ENCODE results near the gene ENGASE.

The ENGASE gene

DNA sequence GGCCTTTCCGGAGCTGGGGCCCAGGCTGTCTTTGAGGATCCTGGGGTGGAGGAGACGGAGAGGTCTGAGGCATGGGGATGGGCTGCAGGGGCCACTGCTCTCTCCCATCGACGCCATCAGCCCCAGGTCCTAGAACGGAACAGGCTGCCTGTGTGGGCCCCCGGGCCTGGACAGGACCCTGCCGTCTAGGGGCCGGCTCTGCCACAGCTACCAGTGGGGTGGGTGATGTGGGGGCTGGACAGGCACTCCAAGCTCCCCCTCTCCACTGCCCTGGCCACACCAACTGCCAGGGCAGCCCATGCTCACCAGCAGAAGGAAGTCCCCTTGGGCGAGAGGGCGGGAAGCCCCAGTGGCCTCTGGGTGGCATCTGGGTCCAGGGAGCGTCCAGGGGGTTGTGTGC lies 37.8 kb downstream of the ENGASE start:
- DNase-seq (ENCODE audit: low read depth in 3 of 3, low spot score in 1 of 3): no peak

- DNase-seq (ENCODE audit: low read depth in 3 of 3, low spot score in 1 of 3): no peak
Measured at GRCh38 chr17:79113699-79114457, 39.3 kb downstream of the ENGASE start.

- no peak for DNase-seq (ENCODE audit: low read depth in 3 of 3, low spot score in 1 of 3)
Measured at GRCh38 chr17:79114458-79115301, 40.1 kb downstream of the ENGASE start.

DNA sequence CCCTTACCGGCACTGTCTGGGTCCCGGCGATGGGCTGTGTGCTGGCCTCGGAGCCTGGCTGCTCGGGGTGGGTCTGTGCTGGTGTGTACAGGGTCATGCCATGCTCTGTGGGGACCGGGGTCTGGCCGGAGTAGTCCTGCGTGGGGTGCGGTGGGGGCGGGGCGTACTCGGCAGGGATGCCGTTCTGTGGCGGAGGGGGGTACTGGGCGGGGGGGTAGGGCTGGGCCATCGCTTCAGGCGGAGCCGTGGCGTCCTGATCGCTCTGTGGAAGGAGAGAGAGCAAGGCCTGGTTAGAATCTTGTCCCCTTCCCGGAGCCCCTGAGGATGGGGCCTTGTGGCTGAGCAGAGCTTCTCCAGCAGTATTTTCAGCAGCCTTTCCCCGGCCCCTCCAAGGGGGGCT lies 40.9 kb downstream of the ENGASE start:
- DNase-seq (ENCODE audit: low read depth in 3 of 3, low spot score in 1 of 3): no peak

GRCh38 chr17:79116575-79117368 lies 42.1 kb downstream of the ENGASE start:
- no peak for DNase-seq (ENCODE audit: low read depth in 3 of 3, low spot score in 1 of 3)

DNA sequence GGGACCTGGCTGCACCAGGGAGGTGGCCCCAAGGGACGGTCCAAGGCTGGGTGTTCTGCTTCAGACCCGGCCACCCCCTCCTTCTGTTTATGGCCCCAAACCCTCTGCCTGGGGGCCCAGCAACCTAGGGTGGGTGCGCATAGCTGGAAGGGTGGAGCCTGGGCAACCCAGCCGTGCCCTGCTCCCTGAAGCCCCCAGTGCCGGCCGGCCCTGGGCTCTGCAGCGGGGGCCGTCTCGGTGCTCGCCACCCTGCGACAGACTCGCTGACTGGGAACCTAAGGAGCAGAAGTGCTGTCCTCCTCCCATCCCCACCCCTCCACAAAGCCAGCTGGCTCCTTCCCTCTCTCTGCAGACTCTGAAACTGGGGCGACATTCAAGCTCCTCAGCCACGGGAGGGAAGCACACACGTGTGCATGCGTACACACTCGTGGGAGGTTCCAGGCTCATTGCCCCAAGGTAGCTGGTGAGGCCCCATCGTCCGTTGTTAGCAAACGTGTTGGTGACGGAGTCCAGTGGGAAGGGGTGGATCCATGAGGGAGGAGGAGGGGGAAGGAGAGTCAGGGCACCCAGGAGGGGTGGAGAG lies 43.4 kb downstream of the ENGASE start:
- no peak for DNase-seq (ENCODE audit: low read depth in 3 of 3, low spot score in 1 of 3)

GRCh38 chr17:79118924-79119323 lies 44.3 kb downstream of the ENGASE start:
- no peak for DNase-seq (ENCODE audit: low read depth in 3 of 3, low spot score in 1 of 3)

- no peak for DNase-seq (ENCODE audit: low read depth in 3 of 3, low spot score in 1 of 3)
Measured at GRCh38 chr17:79120259-79120658, 45.6 kb downstream of the ENGASE start.

DNA sequence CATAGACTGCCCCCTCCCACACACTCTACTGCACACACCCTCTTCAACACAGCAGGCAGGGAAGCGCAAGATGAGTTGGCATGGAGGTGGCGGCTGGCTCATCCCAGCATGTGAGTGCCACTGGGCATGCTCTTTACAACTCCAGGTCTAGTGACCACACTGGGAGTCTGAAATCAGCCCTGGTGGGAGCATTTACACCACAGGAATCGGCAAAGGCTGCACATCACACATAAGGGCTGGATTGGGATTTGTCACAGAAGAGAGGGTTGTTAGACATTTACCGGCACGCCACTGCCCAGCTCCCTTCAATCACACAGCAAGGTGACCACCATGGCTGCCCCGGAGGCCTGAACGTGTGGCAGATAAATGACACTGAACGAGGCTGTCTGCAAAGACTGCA lies 49.4 kb downstream of the ENGASE start:
- DNase-seq (ENCODE audit: low read depth in 3 of 3, low spot score in 1 of 3): no peak

- no peak for DNase-seq (ENCODE audit: low read depth in 3 of 3, low spot score in 1 of 3)
Measured at GRCh38 chr17:79124513-79125209, 50.0 kb downstream of the ENGASE start.

DNA sequence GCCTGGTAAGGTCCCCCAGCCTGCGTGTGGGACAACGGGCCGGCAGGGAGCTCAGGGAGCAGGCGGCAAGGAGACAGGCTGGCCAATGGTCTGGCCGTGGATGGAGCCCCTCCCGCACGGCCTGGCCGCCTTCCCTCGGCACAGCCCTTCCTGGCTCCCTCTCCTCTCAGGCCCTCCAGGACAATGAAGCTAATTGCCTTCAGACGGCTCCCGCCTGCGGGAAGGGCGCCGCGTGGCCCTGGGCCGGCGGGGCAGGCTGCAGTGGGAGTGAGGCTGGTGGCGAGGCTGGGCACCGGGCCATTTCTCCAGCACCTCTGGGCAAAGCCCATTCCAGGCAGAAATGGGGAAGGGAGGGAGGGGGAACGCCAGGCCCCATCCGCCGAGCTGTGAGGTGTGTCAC lies 50.9 kb downstream of the ENGASE start:
- DNase-seq (ENCODE audit: low read depth in 3 of 3, low spot score in 1 of 3): no peak

- no peak for DNase-seq (ENCODE audit: low read depth in 3 of 3, low spot score in 1 of 3)
Measured at GRCh38 chr17:79126139-79126538, 51.5 kb downstream of the ENGASE start.

DNA sequence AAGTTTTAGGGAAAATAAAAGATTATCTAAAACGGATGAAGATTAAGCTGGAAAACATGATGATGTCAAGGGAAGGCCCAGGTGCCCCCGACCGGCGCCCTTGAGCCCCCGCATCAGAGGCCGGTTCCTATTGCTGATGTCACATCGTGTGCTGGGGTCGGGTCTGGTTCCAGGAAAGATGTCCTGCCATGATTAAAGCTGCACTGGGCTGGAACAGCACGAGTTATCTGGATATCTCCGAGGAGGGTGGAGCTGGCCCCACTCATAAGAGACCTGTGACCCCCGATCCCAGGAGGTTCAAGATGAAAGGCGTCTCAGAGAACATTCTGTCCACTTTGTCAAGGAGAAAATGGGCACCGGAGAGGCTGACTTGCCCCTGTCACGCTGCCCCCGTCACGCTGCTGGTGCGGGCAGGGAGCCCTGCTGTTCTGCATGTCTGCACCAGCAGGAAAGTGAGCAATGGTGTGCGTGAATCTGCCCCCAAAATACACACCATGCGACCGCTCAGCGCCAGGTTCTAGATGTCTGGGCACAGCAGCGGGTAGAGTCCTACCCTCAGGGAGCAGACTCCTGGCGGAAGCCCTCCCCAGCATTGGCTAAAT lies 53.0 kb downstream of the ENGASE start:
- DNase-seq (ENCODE audit: low read depth in 3 of 3, low spot score in 1 of 3): no peak

DNA sequence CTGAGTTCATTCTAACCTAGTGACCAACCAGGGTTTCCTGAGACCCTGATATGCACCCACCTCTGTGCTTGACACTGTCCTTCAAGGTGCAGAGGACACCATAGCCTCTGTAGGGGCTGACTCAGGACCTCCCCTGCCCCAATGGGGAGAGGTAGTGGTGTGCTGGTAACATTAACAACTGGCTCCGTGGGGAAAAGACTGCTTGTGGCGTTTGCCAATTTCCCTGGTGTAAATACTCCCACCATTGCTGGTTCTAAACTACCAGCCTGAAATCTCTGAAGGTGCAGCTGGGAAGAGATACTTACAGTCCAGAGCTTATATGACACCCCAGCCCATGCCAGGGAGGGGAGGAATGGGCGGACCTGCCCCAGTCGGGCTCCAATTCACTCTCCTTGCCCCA lies 54.9 kb downstream of the ENGASE start:
- no peak for DNase-seq (ENCODE audit: low read depth in 3 of 3, low spot score in 1 of 3)

DNA sequence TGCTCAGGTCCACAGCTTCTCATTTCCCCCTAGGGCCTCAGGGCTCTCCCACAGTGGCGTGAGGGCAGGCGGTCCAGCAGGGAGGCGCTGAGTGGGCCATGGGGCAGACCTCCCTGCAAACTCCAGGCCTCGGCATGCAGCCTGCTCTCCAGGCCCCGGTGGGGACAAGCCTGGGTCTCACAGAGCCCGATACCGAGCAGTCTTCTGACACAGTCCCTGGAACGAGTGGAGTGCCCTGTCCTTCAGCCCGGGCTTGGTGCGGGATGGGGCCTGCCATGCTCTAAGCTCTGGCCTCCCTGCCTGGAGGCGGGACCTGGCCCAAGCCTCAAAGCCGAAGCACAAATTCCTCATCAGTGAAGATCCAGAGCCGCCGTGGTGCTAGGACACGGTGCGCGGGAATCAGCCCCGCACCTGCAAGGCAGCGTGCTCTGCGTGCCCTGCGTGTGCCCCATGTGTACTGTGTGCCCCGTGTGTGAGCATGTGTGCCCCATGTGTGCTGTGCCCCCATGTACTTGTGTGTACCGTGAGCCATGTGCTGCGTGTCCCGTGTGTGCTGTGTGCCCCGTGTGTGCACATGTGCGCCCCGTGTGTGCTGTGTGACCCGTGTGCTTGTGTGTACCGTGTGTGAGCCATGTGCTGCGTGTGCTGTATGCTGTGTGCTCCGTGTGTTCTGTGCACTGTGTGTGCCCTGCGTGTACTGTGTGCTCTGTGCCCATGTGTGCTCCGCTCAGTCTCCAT lies 56.1 kb downstream of the ENGASE start:
- DNase-seq (ENCODE audit: low read depth in 3 of 3, low spot score in 1 of 3): no peak

GRCh38 chr17:79131274-79131635 lies 56.6 kb downstream of the ENGASE start:
- no peak for DNase-seq (ENCODE audit: low read depth in 3 of 3, low spot score in 1 of 3)

DNA sequence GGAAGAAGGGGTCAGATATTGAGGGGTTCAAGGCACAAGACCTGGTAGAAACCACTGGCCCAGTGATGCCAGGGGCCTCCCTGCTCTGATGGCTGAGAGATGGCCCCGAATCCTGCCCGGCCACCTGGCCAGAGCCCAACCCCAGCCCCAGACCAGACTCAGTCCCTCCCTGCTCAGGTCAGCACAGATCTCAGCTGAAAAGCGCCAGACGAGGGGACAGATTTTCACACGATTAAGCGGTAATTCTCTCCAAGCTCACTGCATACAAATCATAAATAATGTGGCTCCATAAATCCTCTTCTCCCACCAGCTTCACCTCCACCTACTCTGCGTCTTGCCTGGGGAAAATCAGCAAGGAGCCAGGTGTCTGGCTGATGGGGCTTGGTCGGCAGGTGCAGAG lies 57.1 kb downstream of the ENGASE start:
- no peak for DNase-seq (ENCODE audit: low read depth in 3 of 3, low spot score in 1 of 3)

- DNase-seq (ENCODE audit: low read depth in 3 of 3, low spot score in 1 of 3): no peak
Measured at GRCh38 chr17:79132271-79133064, 57.8 kb downstream of the ENGASE start.

GRCh38 chr17:79133214-79133613 lies 58.6 kb downstream of the ENGASE start:
- DNase-seq (ENCODE audit: low read depth in 3 of 3, low spot score in 1 of 3): no peak
